Endothelial cell of hepatic sinusoid (primary cell): ENCODE measurements around the gene LGI1.

Experiments used
- in situ Hi-C: cut with HindIII; loops from 2 replicates; pipeline ENCODE4 v1.10.0; 2017; ENCODE audit warnings: low sequenced_read_pairs

Gene LGI1

GRCh38 chr10:93754761-93755160 is 3.0 kb upstream of the LGI1 start:
- in situ Hi-C loops: loop anchor here (5.0 to 25.0 kb wide), 3 partner anchors 92 to 192 kb away; partner anchors contain the start of gene FFAR4

- in situ Hi-C loops: loop anchor here (25.0 kb wide), 1 partner anchor 193 kb away; the partner anchor contains the start of gene FFAR4
Observed at GRCh38 chr10:93755443-93756116, 2.2 kb upstream of the LGI1 start.

DNA sequence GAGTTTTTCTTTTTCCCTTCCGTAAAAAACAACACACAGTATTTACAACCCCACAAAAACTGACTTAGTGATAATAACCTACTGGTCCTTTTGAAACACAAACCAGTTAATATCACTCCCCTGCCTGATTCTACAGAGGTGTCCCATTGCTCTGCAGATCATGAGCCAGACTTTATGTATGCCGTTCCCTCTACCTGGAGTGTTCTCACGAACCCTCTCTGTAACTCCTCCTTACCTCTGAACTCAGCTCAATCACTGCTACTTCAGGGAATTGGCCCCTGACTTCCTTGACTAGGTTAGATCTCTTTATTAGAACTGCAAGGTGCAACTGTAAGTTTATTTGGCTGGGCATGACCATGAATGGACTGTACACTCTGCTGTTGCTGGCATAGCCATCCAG is 1.6 kb upstream of the LGI1 start:
- in situ Hi-C loops: loop anchor here (25.0 kb wide), 1 partner anchor 194 kb away; the partner anchor contains the start of gene FFAR4

DNA sequence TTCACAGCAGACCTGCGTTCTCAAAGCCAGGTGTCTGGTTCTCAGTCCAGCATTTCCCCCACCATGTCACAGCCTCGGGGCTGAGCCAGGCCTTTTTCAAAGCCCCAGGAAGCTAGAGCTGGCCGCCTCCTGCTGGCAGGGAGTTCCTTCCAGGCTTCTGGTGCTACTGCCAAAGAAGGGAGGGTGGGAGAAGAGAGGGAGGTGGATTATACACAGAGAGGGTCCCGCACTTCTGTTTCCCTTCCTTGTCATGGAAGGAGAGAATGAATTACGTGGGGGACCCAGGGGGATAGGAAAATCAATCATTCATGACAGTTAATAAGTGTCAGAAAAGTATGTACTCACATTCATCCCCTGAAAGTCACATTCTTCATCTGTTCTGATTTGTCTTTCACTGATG is 600 bp upstream of the LGI1 start:
- in situ Hi-C loops: loop anchor here (25.0 kb wide), 1 partner anchor 195 kb away; the partner anchor contains the start of gene FFAR4

DNA sequence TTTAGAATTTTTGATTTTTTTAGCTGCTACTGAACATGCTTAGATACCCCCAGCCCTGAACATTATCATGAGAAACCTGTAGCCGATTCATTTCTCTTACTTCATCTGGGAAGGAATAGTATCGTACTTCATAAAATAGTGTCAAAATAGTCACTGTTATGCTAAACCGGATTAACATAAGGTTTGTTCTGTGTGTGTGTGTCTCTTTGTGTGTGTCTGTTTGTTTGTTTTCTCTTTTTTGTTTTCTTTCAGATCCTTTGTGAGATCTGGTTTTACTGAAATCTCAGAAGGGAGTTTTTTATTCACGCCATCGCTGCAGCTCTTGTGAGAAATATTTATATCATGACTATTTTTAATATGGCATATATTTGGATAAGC is 761 bp downstream of the LGI1 start:
- in situ Hi-C loops: loop anchor here (25.0 kb wide), 1 partner anchor 196 kb away; the partner anchor contains the start of gene FFAR4

- in situ Hi-C loops: loop anchor here (25.0 kb wide), 1 partner anchor 197 kb away; the partner anchor contains the start of gene FFAR4
Observed at GRCh38 chr10:93758891-93759410, 1.2 kb downstream of the LGI1 start.

- in situ Hi-C loops: loop anchor here (25.0 kb wide), 1 partner anchor 198 kb away; the partner anchor contains the start of gene FFAR4
Observed at GRCh38 chr10:93760490-93760889, 2.8 kb downstream of the LGI1 start.

DNA sequence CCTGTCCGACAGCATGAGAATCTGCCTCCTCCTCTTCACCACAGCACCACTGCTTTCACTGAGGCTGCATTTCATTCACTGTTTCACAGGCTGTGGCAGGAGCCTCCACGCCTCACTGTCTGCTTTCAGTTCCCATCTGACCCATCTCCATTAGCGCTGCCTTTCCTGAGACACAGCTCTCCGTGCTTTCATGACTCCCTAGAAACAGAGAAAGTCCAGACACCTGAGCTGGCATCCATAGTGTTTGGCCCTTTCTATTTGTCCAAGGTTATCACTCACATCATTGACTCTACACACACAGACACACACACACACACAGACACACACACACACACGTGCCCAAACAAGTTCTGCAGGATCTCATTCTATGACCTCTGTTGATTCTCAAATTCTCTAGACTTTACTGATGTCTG is 5.2 kb downstream of the LGI1 start:
- in situ Hi-C loops: loop anchor here (25.0 kb wide), 1 partner anchor 201 kb away; the partner anchor contains the start of gene FFAR4

DNA sequence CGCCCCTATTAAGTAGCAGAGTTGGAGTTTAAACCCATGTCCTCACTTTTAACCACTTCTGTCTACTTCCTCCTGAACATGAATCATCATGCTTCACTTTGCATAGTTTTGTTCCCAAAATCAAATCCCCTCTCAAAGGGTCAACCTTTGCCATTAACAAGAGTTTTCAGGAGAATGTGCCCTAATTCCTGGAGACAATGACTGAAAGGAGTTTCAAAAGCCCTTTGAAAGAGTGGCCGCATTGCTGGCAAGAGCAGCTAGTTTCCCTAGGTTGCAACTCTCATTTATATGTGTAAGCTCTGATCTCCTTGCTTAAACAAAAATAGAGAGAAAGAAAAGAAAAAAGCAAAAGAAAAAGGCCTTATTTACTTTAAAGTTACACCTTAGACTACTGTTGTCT is 9.2 kb downstream of the LGI1 start:
- in situ Hi-C loops: loop anchor here (25.0 kb wide), 1 partner anchor 205 kb away; the partner anchor contains the start of gene FFAR4

- in situ Hi-C loops: loop anchor here (25.0 kb wide), 1 partner anchor 206 kb away; the partner anchor contains the start of gene FFAR4
Observed at GRCh38 chr10:93767724-93768399, 10.1 kb downstream of the LGI1 start.

- in situ Hi-C loops: loop anchor here (25.0 kb wide), 1 partner anchor 207 kb away; the partner anchor contains the start of gene FFAR4
Observed at GRCh38 chr10:93768892-93769291, 11.2 kb downstream of the LGI1 start.

- in situ Hi-C loops: loop anchor here (25.0 kb wide), 1 partner anchor 209 kb away; the partner anchor contains the start of gene FFAR4
Observed at GRCh38 chr10:93771354-93771753, 13.6 kb downstream of the LGI1 start.

- in situ Hi-C loops: loop anchor here (25.0 kb wide), 1 partner anchor 211 kb away; the partner anchor contains the start of gene FFAR4
Observed at GRCh38 chr10:93773120-93773519, 15.4 kb downstream of the LGI1 start.

- in situ Hi-C loops: loop anchor here (25.0 kb wide), 1 partner anchor 211 kb away; the partner anchor contains the start of gene FFAR4
Observed at GRCh38 chr10:93773705-93774104, 16.0 kb downstream of the LGI1 start.

DNA sequence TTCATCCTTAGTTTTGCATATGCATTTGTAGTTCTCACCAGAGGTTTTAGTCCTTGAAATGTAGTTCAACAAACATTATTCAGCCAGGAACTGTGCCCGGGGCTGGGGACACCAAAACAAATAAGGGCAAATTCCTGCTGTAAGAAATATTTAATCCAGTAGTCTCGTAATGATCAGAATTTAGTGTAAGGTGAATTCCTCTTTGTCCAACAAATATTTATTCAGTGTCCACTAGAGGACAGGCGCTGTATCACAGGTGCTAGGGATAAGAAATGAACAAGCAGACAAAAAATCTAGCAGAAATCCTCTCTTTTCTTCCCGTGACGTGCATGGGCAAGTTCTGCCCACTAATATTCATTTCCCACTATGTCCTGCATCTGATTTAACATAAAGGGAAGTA is 17.6 kb downstream of the LGI1 start:
- in situ Hi-C loops: no loop called here

- in situ Hi-C loops: no loop called here
Observed at GRCh38 chr10:93777092-93777491, 19.4 kb downstream of the LGI1 start.

- in situ Hi-C loops: loop anchor here (5.0 kb wide), 1 partner anchor 52 kb away; no protein-coding TSS in a partner anchor
Observed at GRCh38 chr10:93784059-93784458, 26.3 kb downstream of the LGI1 start.

DNA sequence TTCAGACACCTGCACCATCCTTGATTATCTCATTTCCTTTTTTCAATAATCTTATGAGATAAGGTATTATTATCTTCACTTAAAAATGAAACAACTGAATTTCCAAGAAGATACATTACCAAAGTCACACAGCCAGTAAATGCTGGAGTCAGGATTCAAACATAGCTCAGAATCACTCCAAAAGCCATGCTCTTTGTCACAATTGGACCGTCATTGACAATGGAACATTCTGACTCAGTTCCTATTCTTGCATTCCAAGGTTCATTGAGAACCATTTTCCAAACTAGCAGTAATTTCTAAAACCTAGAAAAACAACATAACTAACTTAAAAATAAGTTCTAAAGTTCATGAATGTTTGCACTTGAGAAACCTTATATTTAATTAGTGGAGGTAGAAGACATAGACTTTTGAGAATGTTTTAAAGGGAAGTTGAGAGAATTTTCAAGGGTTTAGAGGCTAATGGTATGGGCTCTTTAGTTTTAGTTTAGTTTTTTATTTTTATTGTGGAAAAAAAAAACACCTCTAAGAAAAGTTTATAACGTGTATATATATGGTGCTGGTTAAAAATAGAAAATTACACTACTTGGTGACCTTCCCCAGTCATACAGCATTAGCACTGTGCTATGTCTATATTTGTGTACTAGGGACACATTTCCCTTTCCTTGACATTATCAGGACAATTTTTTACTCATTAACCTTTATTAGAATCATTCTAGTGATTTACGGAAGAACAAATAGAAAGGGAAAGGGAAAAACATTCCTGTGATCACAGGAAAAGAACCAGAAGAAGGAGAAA is 30.9 kb downstream of the LGI1 start:
- in situ Hi-C loops: no loop called here

DNA sequence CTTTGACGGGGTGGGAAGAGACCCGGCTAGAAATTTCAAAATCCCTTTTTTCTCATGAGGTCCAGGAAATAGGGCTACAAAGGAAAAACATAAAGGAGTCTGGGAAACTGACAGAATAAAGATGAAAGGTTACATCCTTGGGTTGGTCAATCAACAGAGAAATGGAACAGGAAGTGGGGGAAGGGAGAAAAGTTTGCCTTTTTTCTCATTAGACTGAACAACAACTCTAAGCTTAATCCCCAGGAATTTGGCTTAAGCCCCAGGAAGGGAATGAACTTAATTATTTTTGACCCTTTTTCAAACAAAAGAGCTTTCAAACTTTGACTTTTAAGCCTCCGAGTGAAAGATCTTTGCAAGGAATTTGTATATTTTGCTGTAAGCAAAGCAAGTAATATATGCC is 32.7 kb downstream of the LGI1 start:
- in situ Hi-C loops: no loop called here

- in situ Hi-C loops: no loop called here
Observed at GRCh38 chr10:93796167-93796566, 38.4 kb downstream of the LGI1 start.
